Uterus (tissue), 4 donors: ENCODE measurements around the gene FPGS. TPM values are rescaled to one million over a fixed set of nuclear protein-coding genes. Genes with fewer than 3 reads are reported as not detected.

Source experiments
- DNase-seq, 2 donors: peaks; one replicate each; pipeline ENCODE4 v3.0.0-alpha.2; 2019 to 2020
- H3K27ac ChIP-seq, 2 donors: fragments of 200-600 bp; sonication (generic); 1 replicate in 1 of 2; 2 replicates in 1 of 2; pipeline ENCODE4 v1.5.1; 2016 to 2018
- H3K27me3 ChIP-seq, 2 donors: fragments of 200-600 bp; sonication (generic); one replicate each; pipeline ENCODE4 v1.5.1; 2018 to 2019; ENCODE audit warnings: control low read depth in 1 of 2
- H3K36me3 ChIP-seq, 2 donors: fragments of 200-600 bp; sonication (generic); one replicate each; pipeline ENCODE4 v1.5.1; 2019; ENCODE audit warnings: control low read depth in 1 of 2
- H3K4me1 ChIP-seq, 2 donors: fragments of 200-600 bp; sonication (generic); one replicate each; pipeline ENCODE4 v1.5.1; 2018 to 2019; ENCODE audit warnings: control low read depth in 1 of 2
- H3K4me3 ChIP-seq, 2 donors: fragments of 200-600 bp; sonication (generic); 1 replicate in 1 of 2; 2 replicates in 1 of 2; pipeline ENCODE4 v1.5.1; 2018 to 2019; ENCODE audit warnings: mild to moderate bottlenecking in 1 of 2
- H3K9me3 ChIP-seq, 2 donors: fragments of 200-600 bp; sonication (generic); one replicate each; pipeline ENCODE4 v1.5.1; 2019; ENCODE audit warnings: control low read depth in 1 of 2
- POLR2A ChIP-seq, 2 donors: fragments of 450-650 bp; IDR thresholded peaks; one replicate each; pipeline ENCODE4 v1.6.1; 2016; ENCODE audit warnings: antibody characterized with exemption in 2 of 2, mild to moderate bottlenecking in 1 of 2, moderate library complexity in 1 of 2
- intact Hi-C: fragments of 100-400 bp; cut with DNase I; formaldehyde crosslinking; loops from one replicate; pipeline ENCODE4 v1.15.1; 2023; ENCODE audit warnings: low total_unique reads
- total RNA-seq, 4 donors: library from RNA; depleted of rRNA in 3 of 4; stranded (reverse); fragments of >200 nt in 3 of 4; gene quantifications; one replicate each; pipeline versions ENCODE4 v1.1.0 to v1.2.4, GENCODE V29; 2014 to 2023
- TF ChIP-seq, protein P1 (sequence below), 4 experiments: fragments of 200-600 bp in 2 of 4; fragments of 450-650 bp in 2 of 4; sonication (generic) in 2 of 4; IDR thresholded peaks; one replicate each; pipeline ENCODE4 v1.5.1; 2016 to 2019; ENCODE audit warnings: antibody characterized with exemption in 4 of 4, mild to moderate bottlenecking in 2 of 4, moderate library complexity in 1 of 4
- donor health status: DM: yes; HTN: yes; CAD: no.

FPGS gene
- total RNA-seq, 4 donors from 2014 or later, result 11.5 to 128 (median 46.6) TPM

DNA sequence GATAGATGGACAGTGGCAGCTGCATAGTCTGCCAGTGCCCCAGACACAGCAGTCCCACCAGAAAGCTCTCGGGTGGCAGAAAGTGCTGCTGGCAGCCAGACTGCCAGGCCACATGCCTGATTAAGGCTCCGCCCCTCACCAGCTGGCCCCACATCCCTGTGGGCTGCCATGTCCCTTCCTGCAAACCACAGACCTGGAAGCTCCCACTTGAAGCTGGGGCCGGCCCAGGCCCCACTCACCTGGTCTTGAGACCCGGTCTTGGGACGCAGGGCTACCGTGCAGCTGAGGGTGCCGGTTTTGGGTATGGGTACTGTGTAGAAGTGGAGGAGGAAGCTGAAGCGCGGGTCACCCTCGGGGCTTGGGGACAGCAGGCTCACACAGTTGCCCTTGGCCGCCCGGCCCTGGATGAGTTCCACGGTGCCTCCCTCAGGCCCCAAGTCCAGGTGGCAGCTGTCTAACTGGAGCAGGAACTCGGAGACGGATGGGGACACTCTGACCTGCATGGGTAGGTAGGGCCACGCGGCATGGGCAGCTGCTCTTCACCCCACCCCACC lies 15.3 kb downstream of the FPGS start:
- TF ChIP-seq, protein P1, sequence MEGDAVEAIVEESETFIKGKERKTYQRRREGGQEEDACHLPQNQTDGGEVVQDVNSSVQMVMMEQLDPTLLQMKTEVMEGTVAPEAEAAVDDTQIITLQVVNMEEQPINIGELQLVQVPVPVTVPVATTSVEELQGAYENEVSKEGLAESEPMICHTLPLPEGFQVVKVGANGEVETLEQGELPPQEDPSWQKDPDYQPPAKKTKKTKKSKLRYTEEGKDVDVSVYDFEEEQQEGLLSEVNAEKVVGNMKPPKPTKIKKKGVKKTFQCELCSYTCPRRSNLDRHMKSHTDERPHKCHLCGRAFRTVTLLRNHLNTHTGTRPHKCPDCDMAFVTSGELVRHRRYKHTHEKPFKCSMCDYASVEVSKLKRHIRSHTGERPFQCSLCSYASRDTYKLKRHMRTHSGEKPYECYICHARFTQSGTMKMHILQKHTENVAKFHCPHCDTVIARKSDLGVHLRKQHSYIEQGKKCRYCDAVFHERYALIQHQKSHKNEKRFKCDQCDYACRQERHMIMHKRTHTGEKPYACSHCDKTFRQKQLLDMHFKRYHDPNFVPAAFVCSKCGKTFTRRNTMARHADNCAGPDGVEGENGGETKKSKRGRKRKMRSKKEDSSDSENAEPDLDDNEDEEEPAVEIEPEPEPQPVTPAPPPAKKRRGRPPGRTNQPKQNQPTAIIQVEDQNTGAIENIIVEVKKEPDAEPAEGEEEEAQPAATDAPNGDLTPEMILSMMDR (IDR thresholded peaks at IDR 0.05), result no peak
- TF ChIP-seq POLR2A (IDR thresholded peaks at IDR 0.05), result no peak
- Histone ChIP-seq H3K4me3 (no peak overlapping the region), H3K36me3 (no peaks in the 10 kb centered on the region), H3K27ac (no peak overlapping the region), H3K4me1 (no peaks in the 10 kb centered on the region), H3K9me3 (no peaks in the 10 kb centered on the region), H3K27me3 (no peaks in the 10 kb centered on the region)
- intact Hi-C loops, result no loop called here
- DNase-seq, result no peak

DNA sequence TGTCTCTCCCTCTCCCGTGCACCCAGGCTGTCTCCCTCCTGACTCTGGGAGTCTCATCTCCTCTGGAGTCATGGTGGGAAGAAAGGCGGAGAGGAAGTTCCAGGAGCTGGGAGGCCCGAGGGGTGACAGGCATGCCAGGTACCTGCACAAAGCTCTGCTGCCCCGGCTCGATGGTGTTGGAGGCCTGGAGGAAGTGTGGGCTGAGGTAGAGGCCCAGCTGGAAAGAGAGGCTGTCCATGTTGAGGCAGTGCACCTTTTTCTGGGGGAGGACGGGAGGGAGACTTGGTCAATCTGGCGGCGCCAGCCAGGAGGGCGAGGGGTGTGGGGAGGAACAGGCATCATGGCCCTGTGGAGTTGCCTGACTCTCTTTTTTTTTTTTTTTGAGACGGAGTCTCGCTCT lies 15.9 kb downstream of the FPGS start:
- H3K27ac ChIP-seq, result no peak overlapping the region
- TF ChIP-seq, protein P1 (IDR thresholded peaks at IDR 0.05), result no peak
- TF ChIP-seq POLR2A (IDR thresholded peaks at IDR 0.05), result no peak
- intact Hi-C loops, result no loop called here
- no peak overlapping the region for H3K4me3 ChIP-seq
- no peaks in the 10 kb centered on the region for H3K27me3 ChIP-seq
- no peaks in the 10 kb centered on the region for H3K4me1 ChIP-seq
- no peak for DNase-seq
- no peaks in the 10 kb centered on the region for H3K9me3 ChIP-seq
- H3K36me3 ChIP-seq, result no peaks in the 10 kb centered on the region

DNA sequence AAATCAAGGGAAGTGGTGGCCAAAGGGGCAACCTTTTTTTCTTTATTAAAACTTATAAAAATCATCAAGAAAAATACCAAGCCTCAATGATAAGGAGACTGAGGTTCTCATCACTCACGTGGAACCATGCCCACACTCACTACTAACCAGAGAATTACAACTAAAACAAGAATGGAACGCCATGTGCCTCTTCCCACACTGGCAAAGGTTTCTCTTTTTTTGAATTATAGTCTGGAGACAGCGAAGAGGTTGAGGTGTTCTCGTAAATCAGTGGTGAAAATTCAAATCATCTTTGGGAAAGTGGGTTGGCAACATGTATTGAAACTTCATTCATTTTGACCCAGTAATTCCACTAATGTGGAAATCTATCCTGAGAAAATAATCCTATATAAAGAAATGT lies 19.4 kb downstream of the FPGS start:
- Histone ChIP-seq H3K9me3 (no peaks in the 10 kb centered on the region), H3K27ac (peak overlapping the region; percentile 3 to 44), H3K27me3 (no peaks in the 10 kb centered on the region), H3K36me3 (no peaks in the 10 kb centered on the region), H3K4me3 (no peak overlapping the region), H3K4me1 (peaks cover 0 to 10% of the 10 kb centered on the region in 2 donors)
- TF ChIP-seq, protein P1 (IDR thresholded peaks at IDR 0.05), result no peak
- no peak for TF ChIP-seq POLR2A (IDR thresholded peaks at IDR 0.05)
- intact Hi-C loops, result no loop called here
- DNase-seq, result no peak

DNA sequence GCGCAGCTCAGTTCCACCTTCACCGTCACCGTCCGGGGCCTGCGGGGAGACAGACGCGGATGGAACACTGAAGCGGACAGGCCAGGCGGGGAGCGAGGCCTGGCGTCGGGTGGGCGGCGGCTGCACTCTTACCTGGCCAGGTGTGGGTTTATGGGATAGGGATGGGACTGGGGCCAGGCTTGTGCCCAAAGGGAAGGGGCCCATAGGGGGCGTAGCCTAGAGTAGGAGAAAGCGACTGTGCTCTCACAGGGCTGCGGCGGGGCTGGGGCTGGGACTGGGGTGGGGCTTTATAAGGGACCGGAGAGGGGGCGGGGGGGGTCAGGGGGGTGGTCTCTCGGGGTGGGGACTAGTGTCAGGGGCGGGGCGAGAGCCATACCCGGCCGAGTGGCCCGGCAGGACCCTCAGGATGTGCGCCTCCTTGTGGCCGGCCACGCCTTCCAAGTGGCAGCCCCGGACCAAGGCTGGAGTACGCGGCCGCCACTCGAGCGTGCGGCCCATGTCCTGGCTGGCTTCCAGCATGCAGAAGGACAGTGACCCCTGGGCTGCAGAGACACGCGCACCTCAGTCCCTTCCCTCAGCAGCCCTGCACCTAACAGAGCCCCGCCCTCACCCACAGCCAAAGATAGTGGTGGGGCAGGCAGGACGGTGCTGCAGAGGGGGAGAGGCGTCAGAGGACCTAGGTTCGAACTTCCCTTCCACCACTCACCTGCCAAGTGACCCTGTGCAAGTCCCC lies 22.8 kb downstream of the FPGS start:
- intact Hi-C loops, result no loop called here
- H3K27ac ChIP-seq, result peak overlapping the region; percentile 88 to 96
- H3K4me1 ChIP-seq, result peaks cover 16 to 17% of the 10 kb centered on the region in 2 donors
- no peaks in the 10 kb centered on the region for H3K27me3 ChIP-seq
- H3K4me3 ChIP-seq, result no peak overlapping the region
- H3K9me3 ChIP-seq, result no peaks in the 10 kb centered on the region
- H3K36me3 ChIP-seq, result no peaks in the 10 kb centered on the region
- DNase-seq, result no peak
- no peak for TF ChIP-seq POLR2A (IDR thresholded peaks at IDR 0.05)
- TF ChIP-seq, protein P1 (IDR thresholded peaks at IDR 0.05), result peak in 1 of 4 experiments; percentile 33

DNA sequence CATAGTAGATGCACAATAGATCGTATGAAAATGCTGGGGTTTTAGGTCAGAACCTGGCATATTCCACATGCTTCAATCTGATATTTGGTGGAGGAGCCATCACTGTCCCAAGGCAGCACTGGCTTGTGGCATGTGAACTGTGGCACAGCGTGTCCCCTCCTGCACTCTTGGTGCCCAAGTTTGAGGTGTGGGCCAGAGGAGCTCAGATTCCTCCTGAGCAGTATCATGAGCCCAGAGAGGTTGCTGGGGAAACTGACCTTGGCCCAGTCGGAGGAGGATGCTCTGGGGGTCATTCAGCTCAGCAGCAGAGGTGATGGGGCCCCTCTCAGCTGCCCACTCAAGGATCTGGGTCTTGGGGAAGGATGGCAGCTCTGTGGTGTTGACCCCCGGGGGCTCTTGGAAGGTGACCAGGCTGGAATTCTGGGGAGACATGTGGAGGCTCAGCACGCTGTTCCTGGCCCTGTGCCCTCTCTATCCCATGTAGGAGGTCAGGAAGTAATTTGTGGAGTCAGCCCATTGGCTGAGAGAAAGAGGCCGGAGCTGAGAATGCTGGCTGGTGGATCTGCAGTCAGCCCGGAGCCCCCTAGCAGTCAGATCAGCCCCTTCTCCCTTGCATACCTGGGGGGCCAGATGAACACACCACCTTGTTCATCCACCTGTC lies 23.7 kb downstream of the FPGS start:
- Histone ChIP-seq H3K4me1 (peaks cover 16 to 17% of the 10 kb centered on the region in 2 donors), H3K27me3 (no peaks in the 10 kb centered on the region), H3K27ac (peak overlapping the region; percentile 88 to 96), H3K4me3 (no peak overlapping the region), H3K36me3 (no peaks in the 10 kb centered on the region), H3K9me3 (no peaks in the 10 kb centered on the region)
- no peak for TF ChIP-seq POLR2A (IDR thresholded peaks at IDR 0.05)
- TF ChIP-seq, protein P1 (IDR thresholded peaks at IDR 0.05), result no peak
- intact Hi-C loops, result no loop called here
- DNase-seq, result no peak
